Measurements from ENCODE around the gene SNAPC1. TPM values are rescaled to one million over a fixed set of nuclear protein-coding genes. Genes with fewer than 3 reads are reported as not detected.
"Not testable (repeated sequence)": the region's sequence is repeated elsewhere in the genome, so short reads cannot be mapped to it uniquely, and the experiment has no call there.

Gene SNAPC1
- polyA plus RNA-seq, 4 donors, result 1.4 to 4.7 (median 3.0) TPM

GRCh38 chr14:61744238-61744637 lies 18.0 kb upstream of the SNAPC1 start:
- H3K27me3 ChIP-seq (ENCODE audit: control insufficient read depth in 3 of 3, insufficient read depth in 3 of 3, low read length in 3 of 3), result no peaks in the 10 kb centered on the region
- H3K4me1 ChIP-seq (ENCODE audit: control insufficient read depth in 3 of 3, insufficient read depth in 2 of 3, low read depth in 1 of 3, low read length in 2 of 3), result peaks cover 0 to under 1% (median 0%) of the 10 kb centered on the region in 3 donors
- peaks cover 5 to 31% (median 6%) of the 10 kb centered on the region in 3 donors for H3K36me3 ChIP-seq (ENCODE audit: control insufficient read depth in 3 of 3, insufficient read depth in 2 of 3, low read depth in 1 of 3, low read length in 3 of 3)
- 94 to 96% (median 94%) methylated on average over 5 of the region's 5 CpGs for WGBS, 3 donors
- no peak overlapping the region for H3K27ac ChIP-seq (ENCODE audit: low read depth in 1 of 3, low read length in 2 of 3)
- H3K9me3 ChIP-seq (ENCODE audit: control insufficient read depth in 2 of 2, insufficient read depth in 1 of 2, low read depth in 1 of 2, low read length in 1 of 2), result no peaks in the 10 kb centered on the region
- FAIRE-seq (no peak), DNase-seq (no peak)
- no peak overlapping the region for H3K4me3 ChIP-seq (ENCODE audit: low read depth in 1 of 3, low read length in 3 of 3)

GRCh38 chr14:61746346-61746745 lies 15.9 kb upstream of the SNAPC1 start:
- H3K27me3 ChIP-seq (ENCODE audit: control insufficient read depth in 3 of 3, insufficient read depth in 3 of 3, low read length in 3 of 3); FAIRE-seq; H3K4me1 ChIP-seq (ENCODE audit: control insufficient read depth in 3 of 3, insufficient read depth in 2 of 3, low read depth in 1 of 3, low read length in 2 of 3); H3K9me3 ChIP-seq (ENCODE audit: control insufficient read depth in 2 of 2, insufficient read depth in 1 of 2, low read depth in 1 of 2, low read length in 1 of 2); H3K4me3 ChIP-seq (ENCODE audit: low read depth in 1 of 3, low read length in 3 of 3); H3K27ac ChIP-seq (ENCODE audit: low read depth in 1 of 3, low read length in 2 of 3); DNase-seq: not testable (repeated sequence)
- 88 to 96% (median 94%) methylated on average over 3 of the region's 3 CpGs for WGBS, 3 donors
- H3K36me3 ChIP-seq (ENCODE audit: control insufficient read depth in 3 of 3, insufficient read depth in 2 of 3, low read depth in 1 of 3, low read length in 3 of 3), result peaks cover 3 to 24% (median 5%) of the 10 kb centered on the region in 3 donors

DNA sequence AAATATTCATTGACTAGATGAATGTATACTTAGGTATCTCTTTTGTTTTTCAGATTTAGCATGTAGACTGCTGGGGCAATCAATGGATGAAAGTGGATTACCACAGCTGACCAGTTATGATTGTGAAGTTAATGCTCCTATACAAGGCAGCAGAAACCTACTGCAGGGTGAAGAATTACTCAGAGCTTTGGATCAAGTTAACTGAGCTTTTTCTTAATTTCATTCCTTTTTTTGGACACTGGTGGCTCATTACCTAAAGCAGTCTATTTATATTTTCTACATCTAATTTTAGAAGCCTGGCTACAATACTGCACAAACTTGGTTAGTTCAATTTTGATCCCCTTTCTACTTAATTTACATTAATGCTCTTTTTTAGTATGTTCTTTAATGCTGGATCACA lies 15.3 kb upstream of the SNAPC1 start:
- DNase-seq (no peak), FAIRE-seq (no peak)
- no peak overlapping the region for H3K27ac ChIP-seq (ENCODE audit: low read depth in 1 of 3, low read length in 2 of 3)
- H3K36me3 ChIP-seq (ENCODE audit: control insufficient read depth in 3 of 3, insufficient read depth in 2 of 3, low read depth in 1 of 3, low read length in 3 of 3), result peaks cover 3 to 22% (median 3%) of the 10 kb centered on the region in 3 donors
- no peaks in the 10 kb centered on the region for H3K27me3 ChIP-seq (ENCODE audit: control insufficient read depth in 3 of 3, insufficient read depth in 3 of 3, low read length in 3 of 3)
- H3K9me3 ChIP-seq (ENCODE audit: control insufficient read depth in 2 of 2, insufficient read depth in 1 of 2, low read depth in 1 of 2, low read length in 1 of 2), result no peaks in the 10 kb centered on the region
- no peak overlapping the region for H3K4me3 ChIP-seq (ENCODE audit: low read depth in 1 of 3, low read length in 3 of 3)
- H3K4me1 ChIP-seq (ENCODE audit: control insufficient read depth in 3 of 3, insufficient read depth in 2 of 3, low read depth in 1 of 3, low read length in 2 of 3), result peaks cover 0 to 8% (median 2%) of the 10 kb centered on the region in 3 donors

- FAIRE-seq (no peak), DNase-seq (no peak)
- no peak overlapping the region for H3K4me3 ChIP-seq (ENCODE audit: low read depth in 1 of 3, low read length in 3 of 3)
- H3K27ac ChIP-seq (ENCODE audit: low read depth in 1 of 3, low read length in 2 of 3), result no peak overlapping the region
- H3K9me3 ChIP-seq (ENCODE audit: control insufficient read depth in 2 of 2, insufficient read depth in 1 of 2, low read depth in 1 of 2, low read length in 1 of 2), result no peaks in the 10 kb centered on the region
- H3K27me3 ChIP-seq (ENCODE audit: control insufficient read depth in 3 of 3, insufficient read depth in 3 of 3, low read length in 3 of 3), result no peaks in the 10 kb centered on the region
- H3K4me1 ChIP-seq (ENCODE audit: control insufficient read depth in 3 of 3, insufficient read depth in 2 of 3, low read depth in 1 of 3, low read length in 2 of 3), result peaks cover 0 to 8% (median 2%) of the 10 kb centered on the region in 3 donors
- WGBS, 3 donors, result 93 to 96% (median 96%) methylated on average over 3 of the region's 3 CpGs
- H3K36me3 ChIP-seq (ENCODE audit: control insufficient read depth in 3 of 3, insufficient read depth in 2 of 3, low read depth in 1 of 3, low read length in 3 of 3), result peaks cover 3 to 22% (median 3%) of the 10 kb centered on the region in 3 donors
Measured at GRCh38 chr14:61747342-61747741, 14.9 kb upstream of the SNAPC1 start.

- WGBS, 3 donors, result 54 to 82% (median 79%) methylated on average over 3 of the region's 3 CpGs
Measured at GRCh38 chr14:61749264-61749663, 13.0 kb upstream of the SNAPC1 start.

DNA sequence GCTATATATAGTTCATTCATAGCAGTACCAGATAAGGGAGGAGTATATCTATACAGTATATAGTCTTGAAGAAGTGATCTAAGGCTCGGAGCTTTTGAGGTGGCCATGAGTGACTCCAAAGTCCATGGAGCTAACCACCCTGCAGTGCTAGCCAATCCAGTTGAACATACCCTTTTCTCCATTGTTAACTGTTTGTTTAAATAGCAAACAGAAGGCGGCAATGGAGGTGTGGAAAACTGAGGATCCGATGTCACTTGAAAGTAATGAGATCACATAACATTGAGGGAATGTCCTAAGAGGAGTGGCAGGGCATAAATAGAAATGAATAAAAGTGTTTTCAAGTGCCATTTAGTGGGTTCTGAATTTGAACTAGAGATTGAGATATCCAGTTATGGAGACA lies 12.4 kb upstream of the SNAPC1 start:
- H3K4me3 ChIP-seq (ENCODE audit: low read depth in 1 of 3, low read length in 3 of 3), result no peak overlapping the region
- FAIRE-seq (no peak), DNase-seq (peak; percentile 65 to 71)
- peaks cover 3 to 10% (median 3%) of the 10 kb centered on the region in 3 donors for H3K36me3 ChIP-seq (ENCODE audit: control insufficient read depth in 3 of 3, insufficient read depth in 2 of 3, low read depth in 1 of 3, low read length in 3 of 3)
- no peaks in the 10 kb centered on the region for H3K9me3 ChIP-seq (ENCODE audit: control insufficient read depth in 2 of 2, insufficient read depth in 1 of 2, low read depth in 1 of 2, low read length in 1 of 2)
- peak overlapping the region in 1 of 3 donors; percentile 39 for H3K27ac ChIP-seq (ENCODE audit: low read depth in 1 of 3, low read length in 2 of 3)
- 17 to 50% (median 37%) methylated on average over 3 of the region's 3 CpGs for WGBS, 3 donors
- peaks cover 0 to 8% (median 2%) of the 10 kb centered on the region in 3 donors for H3K4me1 ChIP-seq (ENCODE audit: control insufficient read depth in 3 of 3, insufficient read depth in 2 of 3, low read depth in 1 of 3, low read length in 2 of 3)
- H3K27me3 ChIP-seq (ENCODE audit: control insufficient read depth in 3 of 3, insufficient read depth in 3 of 3, low read length in 3 of 3), result peaks cover 0 to 3% (median 0%) of the 10 kb centered on the region in 3 donors

More at GRCh38 chr14:61749264-61749663, 13.0 kb upstream of the SNAPC1 start:
- DNase-seq (no peak), FAIRE-seq (no peak)
- Histone ChIP-seq H3K4me3 (ENCODE audit: low read depth in 1 of 3, low read length in 3 of 3) (no peak overlapping the region), H3K27me3 (ENCODE audit: control insufficient read depth in 3 of 3, insufficient read depth in 3 of 3, low read length in 3 of 3) (peaks cover 0 to 3% (median 0%) of the 10 kb centered on the region in 3 donors), H3K9me3 (ENCODE audit: control insufficient read depth in 2 of 2, insufficient read depth in 1 of 2, low read depth in 1 of 2, low read length in 1 of 2) (no peaks in the 10 kb centered on the region), H3K27ac (ENCODE audit: low read depth in 1 of 3, low read length in 2 of 3) (no peak overlapping the region), H3K4me1 (ENCODE audit: control insufficient read depth in 3 of 3, insufficient read depth in 2 of 3, low read depth in 1 of 3, low read length in 2 of 3) (peaks cover 0 to 8% (median 2%) of the 10 kb centered on the region in 3 donors), H3K36me3 (ENCODE audit: control insufficient read depth in 3 of 3, insufficient read depth in 2 of 3, low read depth in 1 of 3, low read length in 3 of 3) (peaks cover 3 to 11% (median 3%) of the 10 kb centered on the region in 3 donors)

GRCh38 chr14:61750708-61751474 lies 11.3 kb upstream of the SNAPC1 start:
- peaks cover 0 to 3% (median 3%) of the 10 kb centered on the region in 3 donors for H3K36me3 ChIP-seq (ENCODE audit: control insufficient read depth in 3 of 3, insufficient read depth in 2 of 3, low read depth in 1 of 3, low read length in 3 of 3)
- peak; percentile 91 to 93 for DNase-seq
- H3K27me3 ChIP-seq (ENCODE audit: control insufficient read depth in 3 of 3, insufficient read depth in 3 of 3, low read length in 3 of 3), result peaks cover 0 to 3% (median 0%) of the 10 kb centered on the region in 3 donors
- H3K27ac ChIP-seq (ENCODE audit: low read depth in 1 of 3, low read length in 2 of 3), result peak overlapping the region; percentile 58 to 89 (median 66)
- FAIRE-seq, result no peak
- H3K9me3 ChIP-seq (ENCODE audit: control insufficient read depth in 2 of 2, insufficient read depth in 1 of 2, low read depth in 1 of 2, low read length in 1 of 2), result no peaks in the 10 kb centered on the region
- H3K4me1 ChIP-seq (ENCODE audit: control insufficient read depth in 3 of 3, insufficient read depth in 2 of 3, low read depth in 1 of 3, low read length in 2 of 3), result peaks cover 0 to 8% (median 2%) of the 10 kb centered on the region in 3 donors
- H3K4me3 ChIP-seq (ENCODE audit: low read depth in 1 of 3, low read length in 3 of 3), result peak overlapping the region; percentile 52 to 62 (median 53)
- WGBS, 3 donors, result 1 to 2% (median 2%) methylated on average over 43 to 54 of the region's 54 CpGs

GRCh38 chr14:61751475-61751989 lies 10.7 kb upstream of the SNAPC1 start:
- Histone ChIP-seq H3K27me3 (ENCODE audit: control insufficient read depth in 3 of 3, insufficient read depth in 3 of 3, low read length in 3 of 3) (peaks cover 0 to 3% (median 0%) of the 10 kb centered on the region in 3 donors), H3K36me3 (ENCODE audit: control insufficient read depth in 3 of 3, insufficient read depth in 2 of 3, low read depth in 1 of 3, low read length in 3 of 3) (no peaks in the 10 kb centered on the region), H3K4me3 (ENCODE audit: low read depth in 1 of 3, low read length in 3 of 3) (peak overlapping the region; percentile 4 to 62 (median 53)), H3K9me3 (ENCODE audit: control insufficient read depth in 2 of 2, insufficient read depth in 1 of 2, low read depth in 1 of 2, low read length in 1 of 2) (no peaks in the 10 kb centered on the region), H3K27ac (ENCODE audit: low read depth in 1 of 3, low read length in 2 of 3) (peak overlapping the region; percentile 58 to 89 (median 66)), H3K4me1 (ENCODE audit: control insufficient read depth in 3 of 3, insufficient read depth in 2 of 3, low read depth in 1 of 3, low read length in 2 of 3) (peaks cover 0 to 8% (median 2%) of the 10 kb centered on the region in 3 donors)
- DNase-seq (no peak), FAIRE-seq (no peak)
- 23 to 39% (median 33%) methylated on average over 8 of the region's 8 CpGs for WGBS, 3 donors

All from small intestine (tissue), 7 donors.